ENCODE results near the gene PRKCSH.

Gene PRKCSH

DNA sequence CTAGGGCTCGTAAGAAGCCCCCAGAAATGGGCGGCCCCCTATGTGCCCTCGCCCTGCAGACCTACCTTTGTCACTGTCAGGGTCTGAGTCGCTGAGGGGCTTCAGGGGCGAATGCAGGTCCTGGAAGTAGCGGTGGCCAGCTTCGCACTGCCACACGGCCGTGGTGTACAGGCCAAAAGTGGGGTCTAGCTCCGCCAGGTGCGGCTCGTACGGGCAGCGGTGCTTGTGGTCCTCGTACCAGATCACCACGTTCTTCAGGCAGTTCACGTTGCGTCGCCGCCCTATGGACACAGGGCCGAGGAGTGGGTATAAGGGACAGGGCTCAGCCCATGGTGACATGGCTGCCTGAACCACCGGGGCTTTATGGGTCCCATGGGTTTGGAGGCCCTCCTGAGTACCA is 60.5 kb downstream of the PRKCSH start:
- WGBS = 95% methylated on average over 22 of the region's 22 CpGs

DNA sequence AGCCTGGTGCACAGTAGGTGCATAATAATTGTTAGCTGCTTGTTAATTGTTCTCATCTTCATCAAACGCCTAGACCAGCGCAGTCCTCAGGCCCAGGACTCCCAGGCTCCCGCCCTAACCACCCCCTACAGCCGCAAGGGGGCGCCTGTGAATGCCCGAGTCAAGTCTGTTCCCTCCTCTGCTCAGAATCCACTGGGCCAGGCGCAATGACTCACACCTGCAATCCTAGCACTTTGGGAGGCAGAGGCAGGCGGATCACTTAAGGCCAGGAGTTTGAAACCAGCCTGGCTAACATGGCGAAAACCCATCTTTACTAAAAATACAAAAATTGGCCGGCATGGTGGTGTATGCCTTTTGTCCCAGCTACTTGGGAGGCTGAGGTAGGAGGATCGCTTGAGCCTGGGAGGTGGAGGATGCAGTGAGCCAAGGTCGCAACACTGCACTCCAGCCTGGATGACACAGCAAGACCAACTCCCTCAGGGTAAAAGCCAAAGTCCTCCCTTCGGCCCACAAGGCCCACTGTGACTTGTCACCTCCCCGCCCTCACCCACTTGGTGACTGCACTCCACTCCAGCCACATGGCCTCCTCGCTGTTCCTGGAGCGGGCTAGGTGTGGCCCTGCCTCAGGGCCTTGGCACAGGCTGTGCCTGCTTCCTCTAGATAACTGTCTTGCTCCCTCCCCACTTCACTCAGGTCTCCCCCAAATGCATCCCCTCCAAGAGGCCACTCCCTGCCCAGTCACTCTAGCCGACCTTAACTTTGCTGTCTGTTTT is 61.1 kb downstream of the PRKCSH start:
- H3K27ac ChIP-seq (ENCODE audit: low read depth, low read length) = no peak overlapping the region

More for the DNA sequence above, 60.5 kb downstream of the PRKCSH start:
- H3K27me3 ChIP-seq (ENCODE audit: insufficient read depth, low read length) = no peaks in the 10 kb centered on the region
- peaks cover 13% of the 10 kb centered on the region; the same call in 1 of the 2 replicates for H3K36me3 ChIP-seq (ENCODE audit: insufficient read depth, low read length)
- no peaks in the 10 kb centered on the region for H3K4me1 ChIP-seq (ENCODE audit: insufficient read depth, low read length)
- H3K4me3 ChIP-seq (ENCODE audit: low read length) = no peak overlapping the region
- no peaks in the 10 kb centered on the region for H3K9me3 ChIP-seq (ENCODE audit: insufficient read depth, low read depth, low read length)
- H3K27ac ChIP-seq (ENCODE audit: low read depth, low read length) = no peak overlapping the region
- H3K9ac ChIP-seq (ENCODE audit: low read depth, low read length) = no peak overlapping the region

DNA sequence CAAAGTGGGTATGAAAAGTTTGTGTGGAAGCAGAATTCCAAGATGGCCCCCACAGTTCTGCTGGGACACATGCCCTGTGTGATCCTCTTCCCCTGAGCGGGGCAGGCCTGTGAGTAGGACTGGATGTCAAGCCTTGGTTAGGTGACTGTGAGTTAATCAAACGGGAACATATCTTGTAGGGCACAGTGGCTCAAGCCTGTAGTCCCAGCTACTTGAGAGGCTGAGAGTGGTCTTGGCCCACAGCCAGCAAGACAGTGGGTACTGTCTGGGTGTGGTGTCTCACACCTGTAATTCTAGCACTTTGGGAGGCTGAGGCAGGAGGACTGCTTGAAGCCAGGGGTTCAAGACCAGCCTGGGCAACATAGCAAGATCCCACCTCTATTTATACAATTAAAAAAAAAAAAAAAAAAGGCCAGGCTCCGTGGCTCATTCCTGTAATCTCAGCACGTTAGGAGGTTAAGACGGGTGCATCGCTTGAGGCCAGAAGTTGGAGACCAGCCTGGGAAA is 63.8 kb downstream of the PRKCSH start:
- H3K27ac ChIP-seq (ENCODE audit: low read depth, low read length) = no peak overlapping the region
- H3K9me3 ChIP-seq (ENCODE audit: insufficient read depth, low read depth, low read length) = no peaks in the 10 kb centered on the region
- no peak overlapping the region for H3K4me3 ChIP-seq (ENCODE audit: low read length)
- no peak overlapping the region for H3K9ac ChIP-seq (ENCODE audit: low read depth, low read length)
- no peaks in the 10 kb centered on the region for H3K4me1 ChIP-seq (ENCODE audit: insufficient read depth, low read length)
- H3K36me3 ChIP-seq (ENCODE audit: insufficient read depth, low read length) = peaks cover 13% of the 10 kb centered on the region; the same call in 1 of the 2 replicates
- WGBS = 91% methylated on average over 6 of the region's 6 CpGs
- no peaks in the 10 kb centered on the region for H3K27me3 ChIP-seq (ENCODE audit: insufficient read depth, low read length)

More for the DNA sequence above, 61.1 kb downstream of the PRKCSH start:
- no peaks in the 10 kb centered on the region for H3K27me3 ChIP-seq (ENCODE audit: insufficient read depth, low read length)
- no peak overlapping the region for H3K4me3 ChIP-seq (ENCODE audit: low read length)
- H3K9ac ChIP-seq (ENCODE audit: low read depth, low read length) = no peak overlapping the region
- H3K4me1 ChIP-seq (ENCODE audit: insufficient read depth, low read length) = no peaks in the 10 kb centered on the region
- H3K9me3 ChIP-seq (ENCODE audit: insufficient read depth, low read depth, low read length) = no peaks in the 10 kb centered on the region
- H3K36me3 ChIP-seq (ENCODE audit: insufficient read depth, low read length) = peaks cover 13% of the 10 kb centered on the region; the same call in 1 of the 2 replicates
- 69% methylated on average over 17 of the region's 17 CpGs for WGBS

DNA sequence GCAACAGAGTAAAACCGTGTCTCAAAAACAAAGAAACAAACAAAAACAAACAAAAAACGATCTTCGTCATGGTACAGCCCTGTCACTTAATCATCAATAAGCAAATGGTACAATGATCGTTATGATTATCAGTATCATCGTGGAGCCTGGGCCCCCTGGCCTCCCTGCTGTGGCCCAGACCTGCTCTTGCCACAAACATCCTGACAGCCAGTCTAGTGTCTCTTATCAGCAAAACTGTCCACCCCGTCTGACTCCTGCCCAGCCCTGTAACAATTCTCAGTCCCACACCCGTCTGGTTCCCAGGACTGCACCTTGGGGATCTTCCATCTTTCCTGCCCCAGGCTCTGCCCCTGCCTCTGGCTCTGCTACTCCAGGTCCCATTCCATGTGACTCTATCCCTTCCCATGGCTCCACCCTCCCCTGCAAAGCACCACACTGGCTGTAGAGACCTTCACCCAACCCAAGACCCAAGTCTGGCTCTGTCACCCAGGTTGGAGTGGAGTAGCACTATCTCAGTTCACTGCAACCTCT is 64.5 kb downstream of the PRKCSH start:
- peaks cover 8% of the 10 kb centered on the region; the same call in 1 of the 2 replicates for H3K36me3 ChIP-seq (ENCODE audit: insufficient read depth, low read length)
- peaks cover 5% of the 10 kb centered on the region; the same call in 1 of the 2 replicates for H3K4me1 ChIP-seq (ENCODE audit: insufficient read depth, low read length)
- H3K4me3 ChIP-seq (ENCODE audit: low read length) = no peak overlapping the region
- H3K9me3 ChIP-seq (ENCODE audit: insufficient read depth, low read depth, low read length) = no peaks in the 10 kb centered on the region
- no peaks in the 10 kb centered on the region for H3K27me3 ChIP-seq (ENCODE audit: insufficient read depth, low read length)
- no peak overlapping the region for H3K9ac ChIP-seq (ENCODE audit: low read depth, low read length)
- WGBS = 93% methylated on average over 7 of the region's 7 CpGs
- H3K27ac ChIP-seq (ENCODE audit: low read depth, low read length) = no peak overlapping the region

Measured in HUES64 (cell line).